HTERT RPE-1 (cell line): ENCODE results near the gene TST.

Experiments
- in situ Hi-C: fragments of 300-500 bp; cut with MboI; formaldehyde crosslinking; loops from 4 replicates; pipeline ENCODE4 v1.14.3; 2020; ENCODE audit warnings: low sequenced_read_pairs

TST gene

GRCh38 chr22:37032535-37033460, 13.6 kb upstream of the TST start:
- in situ Hi-C loops: no loop called here

GRCh38 chr22:37032134-37032534, 12.9 kb upstream of the TST start:
- in situ Hi-C loops: no loop called here

GRCh38 chr22:37030560-37031281, 11.5 kb upstream of the TST start:
- in situ Hi-C loops: no loop called here

GRCh38 chr22:37028692-37029674, 9.7 kb upstream of the TST start:
- in situ Hi-C loops: no loop called here

- in situ Hi-C loops: no loop called here
Measured at GRCh38 chr22:37027556-37027955, 8.3 kb upstream of the TST start.

GRCh38 chr22:37026325-37026724, 7.1 kb upstream of the TST start:
- in situ Hi-C loops: no loop called here

GRCh38 chr22:37025500-37026070, 6.3 kb upstream of the TST start:
- in situ Hi-C loops: no loop called here

- in situ Hi-C loops: no loop called here
Measured at GRCh38 chr22:37024339-37025157, 5.3 kb upstream of the TST start.

- in situ Hi-C loops: no loop called here
Measured at GRCh38 chr22:37023743-37024338, 4.6 kb upstream of the TST start.

- in situ Hi-C loops: no loop called here
Measured at GRCh38 chr22:37022483-37023337, 3.5 kb upstream of the TST start.

- in situ Hi-C loops: no loop called here
Measured at GRCh38 chr22:37021710-37022482, 2.6 kb upstream of the TST start.

GRCh38 chr22:37021041-37021440, 1.8 kb upstream of the TST start:
- in situ Hi-C loops: no loop called here

GRCh38 chr22:37020192-37020479, 889 bp upstream of the TST start:
- in situ Hi-C loops: no loop called here

- in situ Hi-C loops: no loop called here
Measured at GRCh38 chr22:37018815-37019308, 385 bp downstream of the TST start.

GRCh38 chr22:37018086-37018814, 997 bp downstream of the TST start:
- in situ Hi-C loops: no loop called here

GRCh38 chr22:37017356-37017755, 1.9 kb downstream of the TST start:
- in situ Hi-C loops: no loop called here
